Activated CD8-positive, alpha-beta T cell treated with anti-CD3 and anti-CD28 coated beads for 36 hours (primary cell): ENCODE measurements around the gene COL20A1. TPM values are rescaled to one million over a fixed set of nuclear protein-coding genes. Genes with fewer than 3 reads are reported as not detected.

ENCODE experiments used
- ATAC-seq: fragments of 200-7000 bp; cut with Tn5 transposase; one replicate; pipeline ENCODE4 v1.10.0; 2021; ENCODE audit warnings: mild to moderate bottlenecking, moderate library complexity
- CTCF ChIA-PET: fragments of 350-600 bp; sonication (Branson Sonifier 250); formaldehyde crosslinking; loops from one replicate; lab custom pipeline; 2021; ENCODE audit warnings: antibody characterized with exemption; lab: Charles Lee
- POLR2A ChIA-PET: fragments of 350-600 bp; sonication (Branson Sonifier 250); formaldehyde crosslinking; loops from one replicate; lab custom pipeline; 2021; ENCODE audit warnings: antibody characterized with exemption; lab: Charles Lee
- DNase-seq: peaks from one replicate; pipeline ENCODE4 v3.0.0-alpha.2; 2020
- H3K27ac Mint-ChIP-seq: one replicate; pipeline ENCODE4 v1.8.0; 2021; ENCODE audit warnings: mild to moderate bottlenecking, mixed read lengths
- H3K27me3 Mint-ChIP-seq: one replicate; pipeline ENCODE4 v1.8.0; 2021; ENCODE audit warnings: mixed read lengths
- H3K36me3 Mint-ChIP-seq: one replicate; pipeline ENCODE4 v1.8.0; 2021; ENCODE audit warnings: low read depth, mixed read lengths
- H3K4me1 Mint-ChIP-seq: one replicate; pipeline ENCODE4 v1.8.0; 2021; ENCODE audit warnings: low read depth, mixed read lengths
- H3K4me3 Mint-ChIP-seq: one replicate; pipeline ENCODE4 v1.8.0; 2021; ENCODE audit warnings: mild to moderate bottlenecking, moderate library complexity, mixed read lengths
- H3K9me3 Mint-ChIP-seq: one replicate; pipeline ENCODE4 v1.8.0; 2021; ENCODE audit warnings: mixed read lengths
- CTCF ChIP-seq: fragments of 200-600 bp; IDR thresholded peaks from one replicate; pipeline ENCODE4 v1.8.0; 2022; ENCODE audit warnings: antibody characterized with exemption, mild to moderate bottlenecking
- intact Hi-C: fragments of 100-400 bp; cut with micrococcal nuclease; formaldehyde crosslinking; loops from one replicate; pipeline ENCODE4 v1.10.0; 2022
- total RNA-seq, 2 experiments: library from RNA; stranded (reverse); gene quantifications; one replicate each; pipeline ENCODE4 v1.2.3, GENCODE V29; 2021

Gene COL20A1
- total RNA-seq, 2 experiments from 2014 or later: 0.04 TPM; not detected in 1

GRCh38 chr20:63330084-63330760 is 37.2 kb downstream of the COL20A1 start:
- ChIA-PET POLR2A (no interaction called here), CTCF (no interaction called here)
- no peak overlapping the region for H3K27ac Mint-ChIP-seq
- H3K27me3 Mint-ChIP-seq: peaks cover 11% of the 10 kb centered on the region
- H3K4me3 Mint-ChIP-seq: no peak overlapping the region
- ATAC-seq (no peak), DNase-seq (no peak)
- no peaks in the 10 kb centered on the region for H3K36me3 Mint-ChIP-seq
- TF ChIP-seq CTCF: no peak
- intact Hi-C loops: no loop called here
- H3K9me3 Mint-ChIP-seq: peaks cover 8% of the 10 kb centered on the region
- no peaks in the 10 kb centered on the region for H3K4me1 Mint-ChIP-seq

- H3K9me3 Mint-ChIP-seq: peaks cover 8% of the 10 kb centered on the region
- no peak for ATAC-seq
- CTCF ChIA-PET: no interaction called here
- no peaks in the 10 kb centered on the region for H3K36me3 Mint-ChIP-seq
- H3K27me3 Mint-ChIP-seq: peaks cover 16% of the 10 kb centered on the region
- H3K27ac Mint-ChIP-seq: no peak overlapping the region
- no peaks in the 10 kb centered on the region for H3K4me1 Mint-ChIP-seq
- H3K4me3 Mint-ChIP-seq: no peak overlapping the region
- POLR2A ChIA-PET: no interaction called here
- no peak for DNase-seq
- intact Hi-C loops: no loop called here
- no peak for TF ChIP-seq CTCF
Observed at GRCh38 chr20:63330940-63331339, 38.0 kb downstream of the COL20A1 start.

GRCh38 chr20:63331741-63332400 is 38.9 kb downstream of the COL20A1 start:
- TF ChIP-seq CTCF: no peak
- no peak overlapping the region for H3K4me3 Mint-ChIP-seq
- ATAC-seq (no peak), DNase-seq (no peak)
- peaks cover 20% of the 10 kb centered on the region for H3K27me3 Mint-ChIP-seq
- peaks cover 8% of the 10 kb centered on the region for H3K9me3 Mint-ChIP-seq
- H3K36me3 Mint-ChIP-seq: no peaks in the 10 kb centered on the region
- ChIA-PET POLR2A (no interaction called here), CTCF (no interaction called here)
- no peak overlapping the region for H3K27ac Mint-ChIP-seq
- intact Hi-C loops: no loop called here
- H3K4me1 Mint-ChIP-seq: no peaks in the 10 kb centered on the region

GRCh38 chr20:63332488-63333240 is 39.7 kb downstream of the COL20A1 start:
- no peaks in the 10 kb centered on the region for H3K36me3 Mint-ChIP-seq

More at GRCh38 chr20:63332488-63333240, 39.7 kb downstream of the COL20A1 start:
- ChIA-PET CTCF (no interaction called here), POLR2A (interaction anchor here (1.1 kb wide), 1 partner anchor 21 kb away, joined by 4 read pairs; no protein-coding TSS in a partner anchor)
- TF ChIP-seq CTCF: no peak
- no peak overlapping the region for H3K27ac Mint-ChIP-seq
- DNase-seq (no peak), ATAC-seq (no peak)
- intact Hi-C loops: no loop called here
- H3K27me3 Mint-ChIP-seq: peaks cover 23% of the 10 kb centered on the region
- no peaks in the 10 kb centered on the region for H3K4me1 Mint-ChIP-seq
- H3K9me3 Mint-ChIP-seq: peaks cover 8% of the 10 kb centered on the region
- no peak overlapping the region for H3K4me3 Mint-ChIP-seq
